C4-2B (cell line): Measurements from ENCODE around the gene ACKR2.
"Not testable (repeated sequence)": the region's sequence is repeated elsewhere in the genome, so short reads cannot be mapped to it uniquely, and the experiment has no call there.

ENCODE experiments used
- CTCF ChIP-seq: fragments of 450-650 bp; conservative IDR thresholded peaks from 2 replicates; pipeline ENCODE4 v1.5.1; 2017; ENCODE audit warnings: mild to moderate bottlenecking
- ZFX ChIP-seq: fragments of 450-650 bp; IDR thresholded peaks from 2 replicates; pipeline ENCODE4 v1.6.1; 2017

- not testable (repeated sequence) for TF ChIP-seq CTCF, ZFX
Observed at GRCh38 chr3:42883251-42883930, 74.1 kb downstream of the ACKR2 start.
